Transverse colon (tissue), 4 donors: ENCODE measurements around the gene ATP6V1G1. TPM values are rescaled to one million over a fixed set of nuclear protein-coding genes. Genes with fewer than 3 reads are reported as not detected.

Experiments
- DNase-seq: peaks from one replicate; pipeline ENCODE4 v3.0.0-alpha.2; 2019
- H3K27ac ChIP-seq, 4 donors: fragments of 200-600 bp; sonication (generic); 2 replicates each; pipeline ENCODE4 v1.5.1; 2016 to 2018; ENCODE audit warnings: inconsistent platforms in 4 of 4
- H3K27me3 ChIP-seq: fragments of 200-600 bp; sonication (generic); 2 replicates; pipeline ENCODE4 v1.5.1; 2017; ENCODE audit warnings: inconsistent platforms
- H3K36me3 ChIP-seq, 4 donors: fragments of 200-600 bp; sonication (generic); 2 replicates each; pipeline ENCODE4 v1.5.1; 2017 to 2019; ENCODE audit warnings: inconsistent platforms in 4 of 4
- H3K4me1 ChIP-seq, 4 donors: fragments of 200-600 bp; sonication (generic); 2 replicates each; pipeline ENCODE4 v1.5.1; 2017 to 2020; ENCODE audit warnings: inconsistent platforms in 4 of 4
- H3K4me3 ChIP-seq, 4 donors: fragments of 200-600 bp; sonication (generic); 1 replicate in 1 of 4; 2 replicates in 3 of 4; pipeline versions ENCODE4 v1.5.1 to v1.6.1; 2017 to 2019; ENCODE audit warnings: inconsistent platforms in 4 of 4
- H3K9me3 ChIP-seq, 2 donors: fragments of 200-600 bp; sonication (generic); 2 replicates each; pipeline ENCODE4 v1.5.1; 2017 to 2019; ENCODE audit warnings: inconsistent platforms in 2 of 2
- EP300 ChIP-seq: sonication (generic); formaldehyde crosslinking; IDR thresholded peaks from one replicate; pipeline ENCODE4 v1.6.1; 2017; ENCODE audit warnings: antibody characterized with exemption, low read depth
- POLR2A ChIP-seq: fragments of 450-650 bp; IDR thresholded peaks from one replicate; pipeline ENCODE4 v1.6.1; 2016; ENCODE audit warnings: antibody characterized with exemption, mild to moderate bottlenecking, moderate library complexity
- POLR2AphosphoS5 ChIP-seq, 3 donors: sonication (generic); formaldehyde crosslinking; IDR thresholded peaks; one replicate each; pipeline ENCODE4 v1.6.1; 2016; ENCODE audit warnings: antibody characterized with exemption in 3 of 3
- WGBS, 2 donors: methylation state at CpG; one replicate each; pipeline ENCODE4 v1.1.5; 2018; ENCODE audit warnings: low coverage in 1 of 2; 5-methylcytosine and 5-hydroxymethylcytosine counted together
- in situ Hi-C, 4 donors: fragments of 200-750 bp; cut with MboI; loops; one replicate each; pipeline versions ENCODE4 v1.15.0 to v1.15.1; 2017; ENCODE audit warnings: low sequenced_read_pairs in 3 of 4, low pct_ligation_motif_present in 1 of 4, low pct_unique_long_range_greater_than_20kb in 1 of 4
- intact Hi-C: fragments of 100-400 bp; cut with DNase I; formaldehyde crosslinking; loops from one replicate; pipeline ENCODE4 v1.15.1; 2023; ENCODE audit warnings: low total_unique reads
- total RNA-seq, 4 donors: library from RNA; depleted of rRNA; stranded (reverse); fragments of >200 nt; gene quantifications; one replicate each; pipeline ENCODE4 v1.1.0, GENCODE V29; 2016
- TF ChIP-seq, protein P1 (sequence below), 5 experiments: fragments of 200-600 bp in 3 of 5; fragments of 450-650 bp in 2 of 5; sonication (generic) in 3 of 5; IDR thresholded peaks; 1 replicate in 2 of 5; 2 replicates in 3 of 5; pipeline ENCODE4 v1.5.1; 2016 to 2017; ENCODE audit warnings: antibody characterized with exemption in 5 of 5, inconsistent platforms in 3 of 5, mild to moderate bottlenecking in 2 of 5, moderate library complexity in 1 of 5

The ATP6V1G1 gene
- total RNA-seq, 4 donors from 2014 or later = 102 to 144 (median 131) TPM

- no peak for TF ChIP-seq POLR2AphosphoS5 (IDR thresholded peaks at IDR 0.05)
- TF ChIP-seq EP300 = no peak
- TF ChIP-seq, protein P1, sequence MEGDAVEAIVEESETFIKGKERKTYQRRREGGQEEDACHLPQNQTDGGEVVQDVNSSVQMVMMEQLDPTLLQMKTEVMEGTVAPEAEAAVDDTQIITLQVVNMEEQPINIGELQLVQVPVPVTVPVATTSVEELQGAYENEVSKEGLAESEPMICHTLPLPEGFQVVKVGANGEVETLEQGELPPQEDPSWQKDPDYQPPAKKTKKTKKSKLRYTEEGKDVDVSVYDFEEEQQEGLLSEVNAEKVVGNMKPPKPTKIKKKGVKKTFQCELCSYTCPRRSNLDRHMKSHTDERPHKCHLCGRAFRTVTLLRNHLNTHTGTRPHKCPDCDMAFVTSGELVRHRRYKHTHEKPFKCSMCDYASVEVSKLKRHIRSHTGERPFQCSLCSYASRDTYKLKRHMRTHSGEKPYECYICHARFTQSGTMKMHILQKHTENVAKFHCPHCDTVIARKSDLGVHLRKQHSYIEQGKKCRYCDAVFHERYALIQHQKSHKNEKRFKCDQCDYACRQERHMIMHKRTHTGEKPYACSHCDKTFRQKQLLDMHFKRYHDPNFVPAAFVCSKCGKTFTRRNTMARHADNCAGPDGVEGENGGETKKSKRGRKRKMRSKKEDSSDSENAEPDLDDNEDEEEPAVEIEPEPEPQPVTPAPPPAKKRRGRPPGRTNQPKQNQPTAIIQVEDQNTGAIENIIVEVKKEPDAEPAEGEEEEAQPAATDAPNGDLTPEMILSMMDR (IDR thresholded peaks at IDR 0.05) = no peak
- no peak for TF ChIP-seq POLR2A
- Histone ChIP-seq H3K4me3 (no peak overlapping the region), H3K27me3 (peaks cover 4% of the 10 kb centered on the region), H3K36me3 (no peaks in the 10 kb centered on the region), H3K27ac (no peak overlapping the region), H3K9me3 (no peaks in the 10 kb centered on the region), H3K4me1 (peaks cover 0 to 2% (median 0%) of the 10 kb centered on the region in 4 donors)
- intact Hi-C loops = no loop called here
- DNase-seq = no peak
- in situ Hi-C loops = no loop called here
Observed at GRCh38 chr9:114546851-114547250, 40.7 kb upstream of the ATP6V1G1 start.

DNA sequence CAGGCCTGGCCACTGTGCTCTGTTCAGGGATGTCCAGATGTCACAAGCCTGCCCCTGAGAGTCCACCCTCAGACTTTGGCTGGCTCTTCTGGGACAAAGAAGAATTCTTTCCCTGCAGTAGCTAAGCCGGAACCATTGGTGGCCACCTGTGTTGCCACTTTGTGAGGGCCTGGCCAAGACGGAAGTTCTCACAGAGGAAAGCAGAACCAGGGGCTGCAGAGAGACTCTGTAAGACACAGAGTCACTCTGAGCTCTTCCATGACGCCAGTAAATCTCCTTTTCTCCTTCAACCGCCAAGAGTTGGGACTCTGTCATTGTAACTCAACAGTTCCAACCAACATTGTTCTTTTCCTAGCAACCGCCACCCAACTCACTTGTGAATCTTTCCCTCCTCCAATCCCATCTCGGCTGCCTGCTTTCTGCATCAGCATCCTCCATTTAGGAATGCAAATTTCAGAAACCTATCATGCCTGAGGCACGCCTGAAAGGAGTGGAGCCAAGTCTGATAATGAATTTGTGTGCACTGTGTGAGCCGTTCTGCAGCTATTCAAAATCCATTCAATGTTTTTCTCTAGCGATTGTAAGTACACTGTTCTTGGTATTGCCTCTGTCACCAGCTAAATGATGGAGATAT lies 37.8 kb upstream of the ATP6V1G1 start:
- in situ Hi-C loops = no loop called here
- WGBS, 2 donors = 76 to 84% methylated on average over 5 to 9 of the region's 9 CpGs
- H3K4me3 ChIP-seq = no peak overlapping the region
- H3K36me3 ChIP-seq = no peaks in the 10 kb centered on the region
- H3K9me3 ChIP-seq = no peaks in the 10 kb centered on the region
- no peak overlapping the region for H3K27ac ChIP-seq
- H3K4me1 ChIP-seq = peaks cover 0 to 10% (median 3%) of the 10 kb centered on the region in 4 donors
- DNase-seq = no peak
- intact Hi-C loops = no loop called here
- peaks cover 4% of the 10 kb centered on the region for H3K27me3 ChIP-seq
- TF ChIP-seq POLR2AphosphoS5 (IDR thresholded peaks at IDR 0.05) = no peak
- TF ChIP-seq EP300 = no peak
- TF ChIP-seq POLR2A = no peak
- TF ChIP-seq, protein P1 (IDR thresholded peaks at IDR 0.05) = no peak

GRCh38 chr9:114551750-114552685 lies 35.6 kb upstream of the ATP6V1G1 start:
- DNase-seq = peak; percentile 19
- intact Hi-C loops = no loop called here
- Histone ChIP-seq H3K36me3 (no peaks in the 10 kb centered on the region), H3K4me3 (no peak overlapping the region), H3K27ac (peak overlapping the region in 1 of 4 donors; percentile 59), H3K4me1 (peaks cover 0 to 10% (median 3%) of the 10 kb centered on the region in 4 donors), H3K27me3 (peaks cover under 1% of the 10 kb centered on the region), H3K9me3 (no peaks in the 10 kb centered on the region)
- WGBS, 2 donors = 50 to 66% methylated on average over 2 to 6 of the region's 6 CpGs
- in situ Hi-C loops = no loop called here
- TF ChIP-seq, protein P1 (IDR thresholded peaks at IDR 0.05) = no peak
- TF ChIP-seq POLR2A (no peak), POLR2AphosphoS5 (IDR thresholded peaks at IDR 0.05) (peak in 1 of 3 donors; percentile 52)

DNA sequence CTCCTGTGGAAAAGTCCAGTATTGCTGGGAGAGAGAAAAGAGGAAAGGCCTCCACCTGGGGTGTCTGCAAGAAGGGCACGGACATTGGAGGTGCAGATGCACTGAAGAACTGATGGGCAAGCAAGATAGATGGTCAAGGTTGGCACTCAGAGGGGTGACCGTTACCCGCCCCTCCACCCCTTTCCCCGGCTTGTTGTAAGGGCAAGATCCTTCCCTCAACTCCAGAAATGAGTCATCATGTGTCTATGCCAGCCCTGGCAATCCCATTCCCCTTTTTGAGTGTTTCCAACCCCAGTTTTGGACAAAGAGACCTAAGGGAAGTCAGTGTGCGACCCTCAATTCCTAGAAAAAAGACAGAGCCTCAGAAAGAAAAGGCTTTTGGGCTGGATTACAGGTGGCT lies 34.9 kb upstream of the ATP6V1G1 start:
- intact Hi-C loops (no loop called here), in situ Hi-C loops (no loop called here)
- TF ChIP-seq POLR2A (no peak), POLR2AphosphoS5 (IDR thresholded peaks at IDR 0.05) (no peak), EP300 (no peak)
- TF ChIP-seq, protein P1 (IDR thresholded peaks at IDR 0.05) = no peak
- H3K36me3 ChIP-seq = no peaks in the 10 kb centered on the region
- WGBS, 2 donors = 87% methylated on average over 4 to 5 of the region's 5 CpGs
- peak overlapping the region in 1 of 4 donors; percentile 59 for H3K27ac ChIP-seq
- no peak overlapping the region for H3K4me3 ChIP-seq
- no peaks in the 10 kb centered on the region for H3K27me3 ChIP-seq
- no peaks in the 10 kb centered on the region for H3K9me3 ChIP-seq
- no peak for DNase-seq
- H3K4me1 ChIP-seq = peaks cover 0 to 10% (median 3%) of the 10 kb centered on the region in 4 donors
